CD4-positive, alpha-beta T cell treated with Interferon alpha-2 for 1 hour (primary cell): ENCODE measurements around the gene IER5.

ENCODE experiments used
- DNase-seq, 2 donors: peaks; one replicate each; pipeline ENCODE4 v3.0.0-alpha.2; 2020 to 2022

IER5 gene

GRCh38 chr1:181099152-181100014, 10.9 kb downstream of the IER5 start:
- no peak for DNase-seq

GRCh38 chr1:181100015-181100905, 11.8 kb downstream of the IER5 start:
- DNase-seq = no peak

- DNase-seq = no peak
These were observed 12.4 kb downstream of the IER5 start for GRCh38 chr1:181100934-181101333.

GRCh38 chr1:181101581-181102226, 13.2 kb downstream of the IER5 start:
- DNase-seq = no peak

GRCh38 chr1:181102841-181103240, 14.3 kb downstream of the IER5 start:
- no peak for DNase-seq

- DNase-seq = no peak
These were observed 14.9 kb downstream of the IER5 start for GRCh38 chr1:181103399-181103798.

- no peak for DNase-seq
These were observed 15.7 kb downstream of the IER5 start for GRCh38 chr1:181104042-181104789.

GRCh38 chr1:181104790-181105133, 16.3 kb downstream of the IER5 start:
- peak; percentile 55 to 59 for DNase-seq

- DNase-seq = peak; percentile 94 to 95
These were observed 16.9 kb downstream of the IER5 start for GRCh38 chr1:181105134-181106021.

GRCh38 chr1:181106022-181106312, 17.5 kb downstream of the IER5 start:
- DNase-seq = no peak

GRCh38 chr1:181106479-181106878, 18.0 kb downstream of the IER5 start:
- DNase-seq = no peak

GRCh38 chr1:181107711-181108110, 19.2 kb downstream of the IER5 start:
- DNase-seq = no peak

GRCh38 chr1:181108304-181108867, 19.9 kb downstream of the IER5 start:
- no peak for DNase-seq

- no peak for DNase-seq
These were observed 21.5 kb downstream of the IER5 start for GRCh38 chr1:181110013-181110412.

GRCh38 chr1:181111559-181111958, 23.1 kb downstream of the IER5 start:
- no peak for DNase-seq

GRCh38 chr1:181112071-181112929, 23.8 kb downstream of the IER5 start:
- peak in 1 of 2 donors; percentile 35 for DNase-seq

- DNase-seq = no peak
These were observed 24.6 kb downstream of the IER5 start for GRCh38 chr1:181113059-181113641.

- no peak for DNase-seq
These were observed 26.3 kb downstream of the IER5 start for GRCh38 chr1:181114574-181115367.

- no peak for DNase-seq
These were observed 26.8 kb downstream of the IER5 start for GRCh38 chr1:181115368-181115684.
